Measurements from ENCODE around the gene NUBP2. TPM values are rescaled to one million over a fixed set of nuclear protein-coding genes. Genes with fewer than 3 reads are reported as not detected.

NUBP2 gene
- total RNA-seq, 1 experiment from 2014 or later, result 35.9 TPM

DNA sequence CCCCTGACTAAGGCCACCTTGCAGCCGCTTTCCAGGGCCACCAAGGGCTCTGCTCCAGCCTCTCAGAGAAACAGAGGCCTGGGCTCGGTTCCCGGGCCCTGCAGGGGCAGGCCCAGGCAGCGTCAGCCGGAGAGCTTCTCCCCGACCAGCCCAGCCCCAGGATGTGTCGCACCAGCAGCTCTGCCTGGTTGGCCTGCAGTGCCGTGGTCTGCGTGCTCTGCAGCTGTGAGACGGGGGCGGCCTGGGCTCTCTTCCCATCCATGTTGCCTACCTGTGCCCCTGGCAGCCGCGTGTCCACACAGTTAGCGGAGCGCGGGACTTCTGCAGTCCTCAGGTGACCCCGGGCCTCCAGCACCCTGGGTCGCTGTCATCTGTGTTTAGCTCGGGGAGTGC, 5.9 kb downstream of the NUBP2 start:
- no peak overlapping the region for H3K27ac ChIP-seq (ENCODE audit: low read length)
- H3K79me2 ChIP-seq (ENCODE audit: low read length), result peaks cover 25% of the 10 kb centered on the region
- no peak for DNase-seq
- H3K4me2 ChIP-seq (ENCODE audit: low read depth, low read length, poor library complexity, severe bottlenecking), result no peak overlapping the region
- H3K36me3 ChIP-seq (ENCODE audit: insufficient read depth, low read length), result no peaks in the 10 kb centered on the region
- H2AFZ ChIP-seq (ENCODE audit: low read length), result no peak overlapping the region
- H3K4me3 ChIP-seq (ENCODE audit: low read length), result no peak overlapping the region
- H3K9me2 ChIP-seq (replicated peaks; ENCODE audit: insufficient read depth, low read length), result no peaks in the 10 kb centered on the region
- peaks cover 15% of the 10 kb centered on the region for H4K20me1 ChIP-seq (ENCODE audit: insufficient read depth, low read depth, low read length)
- H3K27me3 ChIP-seq (ENCODE audit: low read length), result no peaks in the 10 kb centered on the region
- no peak overlapping the region for H3K9ac ChIP-seq (ENCODE audit: low read length)
- no peaks in the 10 kb centered on the region for H3K9me3 ChIP-seq (ENCODE audit: low read length)
- H3K4me1 ChIP-seq (ENCODE audit: low read length), result peaks cover 7% of the 10 kb centered on the region

DNA sequence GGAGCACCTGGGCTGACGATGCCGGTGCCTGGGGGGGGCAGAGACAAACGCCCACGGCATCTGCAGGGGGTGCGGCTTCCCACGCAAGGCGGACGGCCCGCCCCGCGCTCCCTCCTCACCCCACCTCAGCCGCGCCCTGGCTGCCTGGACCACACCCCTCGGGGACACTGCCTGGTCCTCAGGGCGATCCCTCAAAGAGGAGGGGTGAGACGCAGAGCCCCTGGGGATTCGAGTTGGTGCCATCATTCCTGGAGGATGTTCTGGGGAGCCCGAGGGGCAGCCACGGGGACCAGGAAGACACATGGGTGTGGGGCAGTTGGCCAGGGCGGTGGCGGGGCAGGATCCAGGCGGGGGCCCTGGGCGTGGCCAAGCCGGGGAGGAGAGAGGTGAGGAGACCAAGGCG, 6.9 kb downstream of the NUBP2 start:
- no peaks in the 10 kb centered on the region for H3K36me3 ChIP-seq (ENCODE audit: insufficient read depth, low read length)

DNA sequence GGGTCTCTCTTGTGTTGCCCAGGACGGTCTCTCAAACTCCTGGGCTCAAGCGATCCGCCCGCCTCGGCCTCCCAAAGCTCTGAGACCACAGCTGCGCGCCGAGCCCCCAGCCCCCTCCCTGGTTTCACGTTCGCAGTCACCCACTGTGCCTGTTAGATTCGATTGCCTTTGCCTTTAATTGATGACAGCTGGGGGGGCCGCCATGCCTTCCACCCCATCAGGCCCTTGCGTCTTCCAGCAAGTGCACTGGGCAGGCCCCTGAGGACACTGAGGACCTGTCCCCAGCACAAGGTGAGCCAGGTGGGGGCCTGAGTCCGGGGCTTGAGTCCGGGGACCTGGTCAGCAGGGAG, 7.5 kb downstream of the NUBP2 start:
- Histone ChIP-seq H3K4me1 (ENCODE audit: low read length) (no peaks in the 10 kb centered on the region), H3K9ac (ENCODE audit: low read length) (no peak overlapping the region), H3K36me3 (ENCODE audit: insufficient read depth, low read length) (no peaks in the 10 kb centered on the region), H3K4me3 (ENCODE audit: low read length) (no peak overlapping the region), H4K20me1 (ENCODE audit: insufficient read depth, low read depth, low read length) (peaks cover 6% of the 10 kb centered on the region), H2AFZ (ENCODE audit: low read length) (no peak overlapping the region), H3K27me3 (ENCODE audit: low read length) (no peaks in the 10 kb centered on the region), H3K4me2 (ENCODE audit: low read depth, low read length, poor library complexity, severe bottlenecking) (no peak overlapping the region), H3K79me2 (ENCODE audit: low read length) (peaks cover 10% of the 10 kb centered on the region), H3K9me3 (ENCODE audit: low read length) (no peaks in the 10 kb centered on the region), H3K27ac (ENCODE audit: low read length) (no peak overlapping the region), H3K9me2 (replicated peaks; ENCODE audit: insufficient read depth, low read length) (no peaks in the 10 kb centered on the region)
- no peak for DNase-seq

More for the DNA sequence above, 6.9 kb downstream of the NUBP2 start:
- no peaks in the 10 kb centered on the region for H3K27me3 ChIP-seq (ENCODE audit: low read length)
- no peak overlapping the region for H3K9ac ChIP-seq (ENCODE audit: low read length)
- H3K9me2 ChIP-seq (replicated peaks; ENCODE audit: insufficient read depth, low read length), result no peaks in the 10 kb centered on the region
- H3K4me3 ChIP-seq (ENCODE audit: low read length), result no peak overlapping the region
- no peak overlapping the region for H2AFZ ChIP-seq (ENCODE audit: low read length)
- H3K79me2 ChIP-seq (ENCODE audit: low read length), result peaks cover 16% of the 10 kb centered on the region
- no peaks in the 10 kb centered on the region for H3K9me3 ChIP-seq (ENCODE audit: low read length)
- H4K20me1 ChIP-seq (ENCODE audit: insufficient read depth, low read depth, low read length), result peaks cover 10% of the 10 kb centered on the region
- no peaks in the 10 kb centered on the region for H3K4me1 ChIP-seq (ENCODE audit: low read length)
- DNase-seq, result no peak
- H3K4me2 ChIP-seq (ENCODE audit: low read depth, low read length, poor library complexity, severe bottlenecking), result no peak overlapping the region
- no peak overlapping the region for H3K27ac ChIP-seq (ENCODE audit: low read length)

DNA sequence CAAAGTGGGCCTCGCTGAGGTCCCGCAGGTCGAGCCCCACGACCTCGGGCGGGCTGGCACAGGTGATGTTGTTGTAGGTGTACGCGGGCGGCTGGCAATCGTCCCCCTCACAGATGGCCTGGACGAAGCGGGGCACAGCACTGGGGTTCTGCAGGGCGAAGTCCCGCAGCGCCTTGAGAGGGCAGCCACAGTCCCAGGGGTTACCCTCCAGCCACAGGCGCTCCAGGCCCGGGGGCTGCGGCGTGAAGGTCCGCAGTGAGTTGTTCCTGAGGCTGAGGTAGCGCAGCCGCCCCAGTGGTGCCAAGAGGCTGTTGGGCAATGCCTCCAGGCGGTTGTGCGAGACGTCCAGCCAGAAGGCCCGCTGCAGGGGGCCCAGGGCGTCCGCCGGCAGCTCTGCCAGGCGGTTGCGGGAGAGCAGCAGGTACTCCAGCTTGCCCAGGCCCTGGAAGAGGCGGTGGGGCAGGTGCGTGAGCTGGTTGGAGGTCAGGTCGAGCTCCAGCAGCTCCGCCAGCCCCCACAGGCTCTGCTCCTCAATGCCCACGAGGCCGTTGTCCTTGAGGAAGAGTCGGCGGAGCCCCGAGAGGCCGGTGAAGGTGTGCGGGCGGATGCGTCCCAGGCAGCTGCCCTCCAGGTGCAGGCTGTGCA, 8.0 kb downstream of the NUBP2 start:
- Histone ChIP-seq H2AFZ (ENCODE audit: low read length) (no peak overlapping the region), H3K36me3 (ENCODE audit: insufficient read depth, low read length) (no peaks in the 10 kb centered on the region), H4K20me1 (ENCODE audit: insufficient read depth, low read depth, low read length) (peaks cover under 1% of the 10 kb centered on the region; the same call in 1 of the 2 replicates), H3K27ac (ENCODE audit: low read length) (no peak overlapping the region), H3K9me2 (replicated peaks; ENCODE audit: insufficient read depth, low read length) (no peaks in the 10 kb centered on the region), H3K9me3 (ENCODE audit: low read length) (no peaks in the 10 kb centered on the region), H3K9ac (ENCODE audit: low read length) (no peak overlapping the region), H3K4me1 (ENCODE audit: low read length) (no peaks in the 10 kb centered on the region), H3K27me3 (ENCODE audit: low read length) (no peaks in the 10 kb centered on the region), H3K79me2 (ENCODE audit: low read length) (peaks cover 5% of the 10 kb centered on the region), H3K4me2 (ENCODE audit: low read depth, low read length, poor library complexity, severe bottlenecking) (no peak overlapping the region), H3K4me3 (ENCODE audit: low read length) (no peak overlapping the region)
- no peak for DNase-seq

DNA sequence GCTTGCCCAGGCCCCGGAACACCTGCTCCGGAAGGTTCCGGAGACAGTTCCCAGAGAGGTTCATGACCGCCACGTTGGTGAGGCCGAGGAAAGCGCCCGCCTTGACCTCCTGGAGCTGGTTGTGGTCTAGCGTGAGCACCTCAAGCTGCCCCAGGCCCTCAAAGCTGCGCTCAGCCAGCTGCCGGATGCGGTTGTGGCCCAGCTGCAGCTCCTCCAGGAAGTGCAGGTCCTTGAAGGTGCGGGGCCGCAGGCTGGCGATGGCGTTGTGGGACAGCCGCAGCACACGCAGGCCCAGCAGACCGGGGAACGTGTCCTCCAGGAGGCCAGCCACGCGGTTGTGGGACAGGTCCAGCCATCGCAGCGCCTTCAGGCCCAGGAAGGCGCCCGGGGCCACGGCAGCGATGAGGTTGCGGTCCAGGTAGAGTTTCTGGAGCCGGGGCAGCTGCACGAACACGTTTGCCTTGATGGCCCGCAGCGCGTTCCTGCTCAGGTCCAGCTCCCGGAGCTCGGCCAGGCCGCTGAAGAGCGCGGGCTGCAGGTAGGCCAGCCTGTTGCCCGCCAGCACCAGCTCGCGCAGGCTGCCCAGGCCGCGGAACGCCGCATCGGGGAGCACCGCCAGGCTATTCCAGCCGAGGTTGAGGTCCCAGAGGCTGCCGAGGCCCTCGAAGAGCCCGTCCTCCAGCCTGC, 8.6 kb downstream of the NUBP2 start:
- Histone ChIP-seq H3K9me3 (ENCODE audit: low read length) (no peaks in the 10 kb centered on the region), H3K27me3 (ENCODE audit: low read length) (no peaks in the 10 kb centered on the region), H3K27ac (ENCODE audit: low read length) (no peak overlapping the region), H3K9ac (ENCODE audit: low read length) (no peak overlapping the region), H4K20me1 (ENCODE audit: insufficient read depth, low read depth, low read length) (no peaks in the 10 kb centered on the region), H3K79me2 (ENCODE audit: low read length) (no peaks in the 10 kb centered on the region; the same call in 1 of the 2 replicates), H2AFZ (ENCODE audit: low read length) (no peak overlapping the region), H3K4me1 (ENCODE audit: low read length) (no peaks in the 10 kb centered on the region), H3K4me2 (ENCODE audit: low read depth, low read length, poor library complexity, severe bottlenecking) (no peak overlapping the region), H3K4me3 (ENCODE audit: low read length) (no peak overlapping the region), H3K36me3 (ENCODE audit: insufficient read depth, low read length) (no peaks in the 10 kb centered on the region), H3K9me2 (replicated peaks; ENCODE audit: insufficient read depth, low read length) (no peaks in the 10 kb centered on the region)
- no peak for DNase-seq

- Histone ChIP-seq H3K36me3 (ENCODE audit: insufficient read depth, low read length) (no peaks in the 10 kb centered on the region), H4K20me1 (ENCODE audit: insufficient read depth, low read depth, low read length) (no peaks in the 10 kb centered on the region), H3K4me2 (ENCODE audit: low read depth, low read length, poor library complexity, severe bottlenecking) (no peak overlapping the region), H3K79me2 (ENCODE audit: low read length) (no peaks in the 10 kb centered on the region), H3K9me2 (replicated peaks; ENCODE audit: insufficient read depth, low read length) (no peaks in the 10 kb centered on the region), H3K9me3 (ENCODE audit: low read length) (no peaks in the 10 kb centered on the region), H2AFZ (ENCODE audit: low read length) (no peak overlapping the region), H3K27ac (ENCODE audit: low read length) (no peak overlapping the region), H3K27me3 (ENCODE audit: low read length) (no peaks in the 10 kb centered on the region), H3K4me1 (ENCODE audit: low read length) (no peaks in the 10 kb centered on the region), H3K9ac (ENCODE audit: low read length) (no peak overlapping the region), H3K4me3 (ENCODE audit: low read length) (no peak overlapping the region)
- DNase-seq, result no peak
These were observed 9.4 kb downstream of the NUBP2 start for GRCh38 chr16:1791943-1792812.

- Histone ChIP-seq H3K79me2 (ENCODE audit: low read length) (no peaks in the 10 kb centered on the region), H3K4me2 (ENCODE audit: low read depth, low read length, poor library complexity, severe bottlenecking) (no peak overlapping the region), H3K27me3 (ENCODE audit: low read length) (no peaks in the 10 kb centered on the region), H4K20me1 (ENCODE audit: insufficient read depth, low read depth, low read length) (no peaks in the 10 kb centered on the region), H2AFZ (ENCODE audit: low read length) (no peak overlapping the region), H3K4me3 (ENCODE audit: low read length) (no peak overlapping the region), H3K36me3 (ENCODE audit: insufficient read depth, low read length) (no peaks in the 10 kb centered on the region), H3K9ac (ENCODE audit: low read length) (no peak overlapping the region), H3K9me3 (ENCODE audit: low read length) (no peaks in the 10 kb centered on the region), H3K4me1 (ENCODE audit: low read length) (no peaks in the 10 kb centered on the region), H3K27ac (ENCODE audit: low read length) (no peak overlapping the region), H3K9me2 (replicated peaks; ENCODE audit: insufficient read depth, low read length) (no peaks in the 10 kb centered on the region)
- DNase-seq, result no peak
These were observed 10.2 kb downstream of the NUBP2 start for GRCh38 chr16:1792836-1793577.
